ENCODE measurements around the gene CD28.
"Not testable (repeated sequence)": the region's sequence is repeated elsewhere in the genome, so short reads cannot be mapped to it uniquely, and the experiment has no call there.

The CD28 gene

GRCh38 chr2:203687165-203687564 lies 19.3 kb upstream of the CD28 start:
- no peak for DNase-seq (ENCODE audit: low read depth in 2 of 2)

GRCh38 chr2:203688798-203689197 lies 17.6 kb upstream of the CD28 start:
- DNase-seq (ENCODE audit: low read depth in 2 of 2): no peak

GRCh38 chr2:203689426-203690116 lies 16.9 kb upstream of the CD28 start:
- DNase-seq (ENCODE audit: low read depth in 2 of 2): no peak

- DNase-seq (ENCODE audit: low read depth in 2 of 2): no peak
Measured at GRCh38 chr2:203690117-203690431, 16.4 kb upstream of the CD28 start.

GRCh38 chr2:203690441-203691047 lies 15.9 kb upstream of the CD28 start:
- no peak for DNase-seq (ENCODE audit: low read depth in 2 of 2)

GRCh38 chr2:203691149-203691548 lies 15.3 kb upstream of the CD28 start:
- no peak for DNase-seq (ENCODE audit: low read depth in 2 of 2)

- no peak for DNase-seq (ENCODE audit: low read depth in 2 of 2)
Measured at GRCh38 chr2:203692031-203692710, 14.3 kb upstream of the CD28 start.

GRCh38 chr2:203693242-203693879 lies 13.1 kb upstream of the CD28 start:
- DNase-seq (ENCODE audit: low read depth in 2 of 2): no peak

- no peak for DNase-seq (ENCODE audit: low read depth in 2 of 2)
Measured at GRCh38 chr2:203694191-203694590, 12.2 kb upstream of the CD28 start.

- DNase-seq (ENCODE audit: low read depth in 2 of 2): no peak
Measured at GRCh38 chr2:203697190-203697589, 9.2 kb upstream of the CD28 start.

- not testable (repeated sequence) for DNase-seq (ENCODE audit: low read depth in 2 of 2)
Measured at GRCh38 chr2:203697763-203698162, 8.7 kb upstream of the CD28 start.

- DNase-seq (ENCODE audit: low read depth in 2 of 2): not testable (repeated sequence)
Measured at GRCh38 chr2:203698410-203698809, 8.0 kb upstream of the CD28 start.

- DNase-seq (ENCODE audit: low read depth in 2 of 2): no peak
Measured at GRCh38 chr2:203704430-203704829, 2.0 kb upstream of the CD28 start.

GRCh38 chr2:203705178-203705577 lies 1.3 kb upstream of the CD28 start:
- no peak for DNase-seq (ENCODE audit: low read depth in 2 of 2)

GRCh38 chr2:203707530-203707929 lies 1.1 kb downstream of the CD28 start:
- DNase-seq (ENCODE audit: low read depth in 2 of 2): no peak

GRCh38 chr2:203708846-203709396 lies 2.5 kb downstream of the CD28 start:
- no peak for DNase-seq (ENCODE audit: low read depth in 2 of 2)

GRCh38 chr2:203709416-203710040 lies 3.1 kb downstream of the CD28 start:
- DNase-seq (ENCODE audit: low read depth in 2 of 2): no peak

- no peak for DNase-seq (ENCODE audit: low read depth in 2 of 2)
Measured at GRCh38 chr2:203710226-203710625, 3.8 kb downstream of the CD28 start.

GRCh38 chr2:203710952-203711351 lies 4.5 kb downstream of the CD28 start:
- DNase-seq (ENCODE audit: low read depth in 2 of 2): no peak

GRCh38 chr2:203711399-203711798 lies 5.0 kb downstream of the CD28 start:
- DNase-seq (ENCODE audit: low read depth in 2 of 2): no peak

GRCh38 chr2:203713381-203713780 lies 6.9 kb downstream of the CD28 start:
- DNase-seq (ENCODE audit: low read depth in 2 of 2): no peak

- no peak for DNase-seq (ENCODE audit: low read depth in 2 of 2)
Measured at GRCh38 chr2:203714112-203714511, 7.7 kb downstream of the CD28 start.
